Gastrocnemius medialis (tissue), 4 donors: ENCODE measurements around the gene ELOVL3. TPM values are rescaled to one million over a fixed set of nuclear protein-coding genes. Genes with fewer than 3 reads are reported as not detected.

Experiments
- total RNA-seq, 4 donors: library from RNA; depleted of rRNA; stranded (reverse); fragments of >200 nt; gene quantifications; one replicate each; pipeline versions ENCODE4 v1.1.0 to v1.2.3, GENCODE V29; 2016

The ELOVL3 gene
- total RNA-seq, 4 donors from 2014 or later, result 0.51 TPM; not detected in 3

Other genes starting within 250 kb of the ELOVL3 start
- gene ARMH3, start 170.1 kb upstream of the ELOVL3 start, total RNA-seq, result 10 to 100 TPM in 3 of 4 donors, 1 to 10 TPM in 1; 9.7 to 14.9 (median 13.4) TPM
- 10 to 100 TPM; 12.7 to 21.8 (median 19.4) TPM for gene HPS6, start 160.9 kb upstream of the ELOVL3 start, total RNA-seq
- gene LDB1, start 105.9 kb upstream of the ELOVL3 start, total RNA-seq, result 10 to 100 TPM; 15.9 to 32.7 (median 28.6) TPM
- gene PPRC1, start 93.3 kb upstream of the ELOVL3 start, total RNA-seq, result 10 to 100 TPM; 13.3 to 26.5 (median 17.1) TPM
- gene NOLC1, start 73.9 kb upstream of the ELOVL3 start, total RNA-seq, result 10 to 100 TPM; 37.2 to 76.7 (median 71.1) TPM
- gene PITX3, start 15.2 kb downstream of the ELOVL3 start, total RNA-seq, result 1 to 10 TPM; 4.2 to 8.9 (median 6.5) TPM
- 10 to 100 TPM; 31.4 to 64.2 (median 58.7) TPM for gene GBF1, start 19.2 kb downstream of the ELOVL3 start, total RNA-seq
- 10 to 100 TPM in 3 of 4 donors, 1 to 10 TPM in 1; 8.6 to 17.3 (median 12.8) TPM for gene NFKB2, start 169.4 kb downstream of the ELOVL3 start, total RNA-seq
- gene PSD, start 192.5 kb downstream of the ELOVL3 start, total RNA-seq, result 1 to 10 TPM in 1 of 4 donors, under 1 TPM in 1, not detected in 2; 0.35 to 2.6 TPM
- gene FBXL15, start 194.5 kb downstream of the ELOVL3 start, total RNA-seq, result 10 to 100 TPM; 14.2 to 34.8 (median 21.0) TPM
- 10 to 100 TPM; 51.6 to 83.1 (median 70.2) TPM for gene CUEDC2, start 206.3 kb downstream of the ELOVL3 start, total RNA-seq
- gene C10orf95, start 225.2 kb downstream of the ELOVL3 start, total RNA-seq, result not detected